IPS DF 19.7 (cell line): ENCODE results near the gene PKD1L1.
"Not testable (repeated sequence)": the region's sequence is repeated elsewhere in the genome, so short reads cannot be mapped to it uniquely, and the experiment has no call there.

ENCODE experiments used
- DNase-seq: peaks from one replicate; pipeline ENCODE4 v3.0.0-alpha.2; 2013; ENCODE audit warnings: low read depth, low spot score

The PKD1L1 gene

GRCh38 chr7:47956220-47956619 lies 8.0 kb upstream of the PKD1L1 start:
- DNase-seq, result no peak

GRCh38 chr7:47954231-47954911 lies 6.1 kb upstream of the PKD1L1 start:
- no peak for DNase-seq

- no peak for DNase-seq
These were observed 5.6 kb upstream of the PKD1L1 start for GRCh38 chr7:47953822-47954221.

GRCh38 chr7:47952224-47952623 lies 4.0 kb upstream of the PKD1L1 start:
- no peak for DNase-seq

- DNase-seq, result no peak
These were observed 3.1 kb upstream of the PKD1L1 start for GRCh38 chr7:47951374-47951773.

GRCh38 chr7:47950714-47951113 lies 2.4 kb upstream of the PKD1L1 start:
- DNase-seq, result no peak

- no peak for DNase-seq
These were observed 1.4 kb upstream of the PKD1L1 start for GRCh38 chr7:47949703-47950102.

GRCh38 chr7:47947355-47947749 lies 914 bp downstream of the PKD1L1 start:
- no peak for DNase-seq

GRCh38 chr7:47946581-47947354 lies 1.5 kb downstream of the PKD1L1 start:
- DNase-seq, result no peak

- DNase-seq, result no peak
These were observed 2.8 kb downstream of the PKD1L1 start for GRCh38 chr7:47945261-47946015.

- DNase-seq, result no peak
These were observed 3.6 kb downstream of the PKD1L1 start for GRCh38 chr7:47944536-47945260.

GRCh38 chr7:47943676-47944474 lies 4.4 kb downstream of the PKD1L1 start:
- DNase-seq, result no peak

- DNase-seq, result not testable (repeated sequence)
These were observed 5.6 kb downstream of the PKD1L1 start for GRCh38 chr7:47942651-47943050.

- no peak for DNase-seq
These were observed 6.1 kb downstream of the PKD1L1 start for GRCh38 chr7:47942132-47942531.

- no peak for DNase-seq
These were observed 7.0 kb downstream of the PKD1L1 start for GRCh38 chr7:47941136-47941844.

GRCh38 chr7:47940088-47941013 lies 7.9 kb downstream of the PKD1L1 start:
- no peak for DNase-seq

- DNase-seq, result no peak
These were observed 8.7 kb downstream of the PKD1L1 start for GRCh38 chr7:47939425-47940036.

GRCh38 chr7:47938574-47939165 lies 9.6 kb downstream of the PKD1L1 start:
- DNase-seq, result no peak
